ENCODE data around the gene NFE2L1.
"Not testable (repeated sequence)": the region's sequence is repeated elsewhere in the genome, so short reads cannot be mapped to it uniquely, and the experiment has no call there.

DNA sequence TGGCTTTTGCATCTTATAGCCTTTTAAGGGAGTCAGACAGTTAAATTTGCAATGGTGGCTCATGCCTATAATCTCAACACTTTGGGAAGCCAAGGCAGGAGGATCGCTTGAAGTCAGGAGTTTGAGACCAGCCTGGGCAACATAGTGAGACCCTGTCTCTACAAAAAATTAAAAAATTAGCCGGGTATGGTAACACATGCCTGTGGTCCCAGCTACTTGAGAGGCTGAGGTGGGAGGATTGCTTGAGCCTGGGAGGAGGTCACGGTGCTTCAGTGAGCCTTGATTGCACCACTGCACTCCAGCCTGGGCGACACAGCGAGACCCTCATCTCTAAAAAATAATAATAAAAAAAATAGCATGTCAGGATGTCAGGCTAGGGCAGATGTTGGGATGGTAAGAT lies 46.5 kb upstream of the NFE2L1 start:
- TF ChIP-seq, protein P1, sequence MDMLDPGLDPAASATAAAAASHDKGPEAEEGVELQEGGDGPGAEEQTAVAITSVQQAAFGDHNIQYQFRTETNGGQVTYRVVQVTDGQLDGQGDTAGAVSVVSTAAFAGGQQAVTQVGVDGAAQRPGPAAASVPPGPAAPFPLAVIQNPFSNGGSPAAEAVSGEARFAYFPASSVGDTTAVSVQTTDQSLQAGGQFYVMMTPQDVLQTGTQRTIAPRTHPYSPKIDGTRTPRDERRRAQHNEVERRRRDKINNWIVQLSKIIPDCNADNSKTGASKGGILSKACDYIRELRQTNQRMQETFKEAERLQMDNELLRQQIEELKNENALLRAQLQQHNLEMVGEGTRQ (IDR thresholded peaks at IDR 0.05; ENCODE audit: borderline replicate concordance, low read depth, low read length), result not testable (repeated sequence)
- TF ChIP-seq, protein P2, sequence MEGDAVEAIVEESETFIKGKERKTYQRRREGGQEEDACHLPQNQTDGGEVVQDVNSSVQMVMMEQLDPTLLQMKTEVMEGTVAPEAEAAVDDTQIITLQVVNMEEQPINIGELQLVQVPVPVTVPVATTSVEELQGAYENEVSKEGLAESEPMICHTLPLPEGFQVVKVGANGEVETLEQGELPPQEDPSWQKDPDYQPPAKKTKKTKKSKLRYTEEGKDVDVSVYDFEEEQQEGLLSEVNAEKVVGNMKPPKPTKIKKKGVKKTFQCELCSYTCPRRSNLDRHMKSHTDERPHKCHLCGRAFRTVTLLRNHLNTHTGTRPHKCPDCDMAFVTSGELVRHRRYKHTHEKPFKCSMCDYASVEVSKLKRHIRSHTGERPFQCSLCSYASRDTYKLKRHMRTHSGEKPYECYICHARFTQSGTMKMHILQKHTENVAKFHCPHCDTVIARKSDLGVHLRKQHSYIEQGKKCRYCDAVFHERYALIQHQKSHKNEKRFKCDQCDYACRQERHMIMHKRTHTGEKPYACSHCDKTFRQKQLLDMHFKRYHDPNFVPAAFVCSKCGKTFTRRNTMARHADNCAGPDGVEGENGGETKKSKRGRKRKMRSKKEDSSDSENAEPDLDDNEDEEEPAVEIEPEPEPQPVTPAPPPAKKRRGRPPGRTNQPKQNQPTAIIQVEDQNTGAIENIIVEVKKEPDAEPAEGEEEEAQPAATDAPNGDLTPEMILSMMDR (IDR thresholded peaks at IDR 0.05), result not testable (repeated sequence)
- not testable (repeated sequence) for TF ChIP-seq YY1 (IDR thresholded peaks at IDR 0.05; ENCODE audit: low read depth); RFX5 (IDR thresholded peaks at IDR 0.05; ENCODE audit: low read length); TCF12 (IDR thresholded peaks at IDR 0.05); ELF1 (IDR thresholded peaks at IDR 0.05); RAD21 (IDR thresholded peaks at IDR 0.05; ENCODE audit: low read length)
- TF ChIP-seq, protein P3, sequence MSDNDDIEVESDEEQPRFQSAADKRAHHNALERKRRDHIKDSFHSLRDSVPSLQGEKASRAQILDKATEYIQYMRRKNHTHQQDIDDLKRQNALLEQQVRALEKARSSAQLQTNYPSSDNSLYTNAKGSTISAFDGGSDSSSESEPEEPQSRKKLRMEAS (IDR thresholded peaks at IDR 0.05; ENCODE audit: low read depth), result not testable (repeated sequence)
- TF ChIP-seq, protein P4, sequence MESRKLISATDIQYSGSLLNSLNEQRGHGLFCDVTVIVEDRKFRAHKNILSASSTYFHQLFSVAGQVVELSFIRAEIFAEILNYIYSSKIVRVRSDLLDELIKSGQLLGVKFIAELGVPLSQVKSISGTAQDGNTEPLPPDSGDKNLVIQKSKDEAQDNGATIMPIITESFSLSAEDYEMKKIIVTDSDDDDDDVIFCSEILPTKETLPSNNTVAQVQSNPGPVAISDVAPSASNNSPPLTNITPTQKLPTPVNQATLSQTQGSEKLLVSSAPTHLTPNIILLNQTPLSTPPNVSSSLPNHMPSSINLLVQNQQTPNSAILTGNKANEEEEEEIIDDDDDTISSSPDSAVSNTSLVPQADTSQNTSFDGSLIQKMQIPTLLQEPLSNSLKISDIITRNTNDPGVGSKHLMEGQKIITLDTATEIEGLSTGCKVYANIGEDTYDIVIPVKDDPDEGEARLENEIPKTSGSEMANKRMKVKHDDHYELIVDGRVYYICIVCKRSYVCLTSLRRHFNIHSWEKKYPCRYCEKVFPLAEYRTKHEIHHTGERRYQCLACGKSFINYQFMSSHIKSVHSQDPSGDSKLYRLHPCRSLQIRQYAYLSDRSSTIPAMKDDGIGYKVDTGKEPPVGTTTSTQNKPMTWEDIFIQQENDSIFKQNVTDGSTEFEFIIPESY (IDR thresholded peaks at IDR 0.05; ENCODE audit: borderline replicate concordance, low read depth), result not testable (repeated sequence)
- TF ChIP-seq, protein P5, sequence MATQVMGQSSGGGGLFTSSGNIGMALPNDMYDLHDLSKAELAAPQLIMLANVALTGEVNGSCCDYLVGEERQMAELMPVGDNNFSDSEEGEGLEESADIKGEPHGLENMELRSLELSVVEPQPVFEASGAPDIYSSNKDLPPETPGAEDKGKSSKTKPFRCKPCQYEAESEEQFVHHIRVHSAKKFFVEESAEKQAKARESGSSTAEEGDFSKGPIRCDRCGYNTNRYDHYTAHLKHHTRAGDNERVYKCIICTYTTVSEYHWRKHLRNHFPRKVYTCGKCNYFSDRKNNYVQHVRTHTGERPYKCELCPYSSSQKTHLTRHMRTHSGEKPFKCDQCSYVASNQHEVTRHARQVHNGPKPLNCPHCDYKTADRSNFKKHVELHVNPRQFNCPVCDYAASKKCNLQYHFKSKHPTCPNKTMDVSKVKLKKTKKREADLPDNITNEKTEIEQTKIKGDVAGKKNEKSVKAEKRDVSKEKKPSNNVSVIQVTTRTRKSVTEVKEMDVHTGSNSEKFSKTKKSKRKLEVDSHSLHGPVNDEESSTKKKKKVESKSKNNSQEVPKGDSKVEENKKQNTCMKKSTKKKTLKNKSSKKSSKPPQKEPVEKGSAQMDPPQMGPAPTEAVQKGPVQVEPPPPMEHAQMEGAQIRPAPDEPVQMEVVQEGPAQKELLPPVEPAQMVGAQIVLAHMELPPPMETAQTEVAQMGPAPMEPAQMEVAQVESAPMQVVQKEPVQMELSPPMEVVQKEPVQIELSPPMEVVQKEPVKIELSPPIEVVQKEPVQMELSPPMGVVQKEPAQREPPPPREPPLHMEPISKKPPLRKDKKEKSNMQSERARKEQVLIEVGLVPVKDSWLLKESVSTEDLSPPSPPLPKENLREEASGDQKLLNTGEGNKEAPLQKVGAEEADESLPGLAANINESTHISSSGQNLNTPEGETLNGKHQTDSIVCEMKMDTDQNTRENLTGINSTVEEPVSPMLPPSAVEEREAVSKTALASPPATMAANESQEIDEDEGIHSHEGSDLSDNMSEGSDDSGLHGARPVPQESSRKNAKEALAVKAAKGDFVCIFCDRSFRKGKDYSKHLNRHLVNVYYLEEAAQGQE (IDR thresholded peaks at IDR 0.05; ENCODE audit: low read depth, low read length), result not testable (repeated sequence)

All from SK-N-SH (cell line).